Stomach (tissue), 9 donors: ENCODE measurements around the gene ALX3. TPM values are rescaled to one million over a fixed set of nuclear protein-coding genes. Genes with fewer than 3 reads are reported as not detected.

ENCODE experiments used
- DNase-seq, 2 donors: peaks; one replicate each; pipeline versions ENCODE4 v3.0.0 to v3.0.0-alpha.2; 2013 to 2019
- H3K27ac ChIP-seq, 5 donors: fragments of 200-600 bp in 4 of 5; sonication (generic) in 4 of 5; one replicate each; pipeline ENCODE4 v1.5.1; 2013 to 2019; ENCODE audit warnings: mild to moderate bottlenecking in 1 of 5, moderate library complexity in 1 of 5
- H3K27me3 ChIP-seq, 3 donors: fragments of 200-600 bp; sonication (generic); one replicate each; pipeline ENCODE4 v1.5.1; 2017 to 2019; ENCODE audit warnings: mixed run types in 1 of 3
- H3K36me3 ChIP-seq, 4 donors: fragments of 200-600 bp; sonication (generic); 1 replicate in 3 of 4; 2 replicates in 1 of 4; pipeline ENCODE4 v1.5.1; 2016 to 2019
- H3K4me1 ChIP-seq, 4 donors: fragments of 200-600 bp; sonication (generic); one replicate each; pipeline ENCODE4 v1.5.1; 2016 to 2019
- H3K4me3 ChIP-seq, 4 donors: fragments of 200-600 bp; sonication (generic) in 3 of 4; one replicate each; pipeline ENCODE4 v1.5.1; 2016 to 2019; ENCODE audit warnings: mild to moderate bottlenecking in 1 of 4
- H3K9me3 ChIP-seq, 4 donors: fragments of 200-600 bp; sonication (generic); one replicate each; pipeline ENCODE4 v1.5.1; 2016 to 2019
- CTCF ChIP-seq, 7 experiments: fragments of 450-650 bp in 4 of 7; fragments of 200-600 bp in 3 of 7; sonication (generic) in 3 of 7; IDR thresholded peaks; one replicate each; pipeline ENCODE4 v1.5.1; 2016 to 2019; ENCODE audit warnings: antibody characterized with exemption in 7 of 7, control low read depth in 2 of 7, mild to moderate bottlenecking in 1 of 7
- EP300 ChIP-seq: sonication (generic); formaldehyde crosslinking; IDR thresholded peaks from one replicate; pipeline ENCODE4 v1.6.1; 2017; ENCODE audit warnings: antibody characterized with exemption
- POLR2A ChIP-seq, 4 donors: fragments of 450-650 bp; IDR thresholded peaks; one replicate each; pipeline ENCODE4 v1.6.1; 2016; ENCODE audit warnings: antibody characterized with exemption in 4 of 4, control low read depth in 2 of 4, mild to moderate bottlenecking in 1 of 4, moderate library complexity in 1 of 4
- POLR2AphosphoS5 ChIP-seq, 3 donors: sonication (generic); formaldehyde crosslinking; IDR thresholded peaks; one replicate each; pipeline ENCODE4 v1.6.1; 2016; ENCODE audit warnings: antibody characterized with exemption in 3 of 3
- WGBS, 5 donors: extraction: QIAGEN DNeasy Blood & Tissue Kit in 3 of 5; methylation state at CpG; one replicate each; pipeline versions ENCODE4 v1.1.5 to v1.1.7; 2013 to 2018; 5-methylcytosine and 5-hydroxymethylcytosine counted together
- intact Hi-C: fragments of 100-400 bp; cut with DNase I; formaldehyde crosslinking; loops from one replicate; pipeline ENCODE4 v1.15.1; 2023; ENCODE audit warnings: low total_unique reads
- polyA plus RNA-seq, 3 donors: library from polyadenylated mRNA; stranded (reverse); fragments of 200-250 nt; gene quantifications; one replicate each; pipeline ENCODE4 v1.2.3, GENCODE V29; 2013
- total RNA-seq, 5 donors: library from RNA; depleted of rRNA; stranded (reverse); fragments of >200 nt; gene quantifications; one replicate each; pipeline versions ENCODE4 v1.1.0 to v1.2.3, GENCODE V29; 2014 to 2016
- donor health status: healthy with polysubstance abuse.
- donor health status: Bipolar disorder and iron deficiency.
- donor health status: healthy.

Gene ALX3
- total and polyA plus RNA-seq, 8 donors, result 0.08 TPM; not detected in 7

- intact Hi-C loops, result loop anchor here (5.0 kb wide), 1 partner anchor 54 kb away; no protein-coding TSS in a partner anchor
- peaks cover 75 to 100% (median 100%) of the 10 kb centered on the region in 4 donors for H3K36me3 ChIP-seq
- 58 to 72% (median 66%) methylated on average over 16 of the region's 16 CpGs for WGBS, 5 donors
Measured at GRCh38 chr1:110053552-110054428, 16.7 kb downstream of the ALX3 start.

DNA sequence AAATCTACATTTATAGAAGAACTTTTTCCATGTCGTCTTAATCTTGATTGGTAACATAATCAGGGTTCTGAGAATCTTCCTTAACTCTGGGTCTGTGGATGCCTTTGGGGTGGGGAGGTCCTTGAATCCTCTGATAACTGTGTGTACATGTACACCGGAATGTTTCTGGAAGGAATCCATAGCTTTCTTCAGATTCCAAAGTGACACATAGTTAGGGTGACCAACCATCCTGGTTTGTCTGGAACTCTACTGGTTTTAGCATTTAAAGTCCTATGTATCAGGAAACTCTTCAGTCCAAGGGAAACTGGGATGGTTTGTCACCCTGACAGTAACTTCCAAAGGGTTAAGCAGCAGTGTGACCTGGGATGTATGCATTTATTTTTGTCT lies 19.2 kb downstream of the ALX3 start:
- no peak for DNase-seq
- TF ChIP-seq CTCF (IDR thresholded peaks at IDR 0.05) (no peak), POLR2A (IDR thresholded peaks at IDR 0.05) (no peak), EP300 (no peak), POLR2AphosphoS5 (IDR thresholded peaks at IDR 0.05) (no peak)
- WGBS, 5 donors, result 54 to 66% (median 64%) methylated on average over 2 of the region's 2 CpGs
- Histone ChIP-seq H3K4me1 (peaks cover 0 to 22% (median 15%) of the 10 kb centered on the region in 4 donors), H3K9me3 (no peaks in the 10 kb centered on the region), H3K27ac (no peak overlapping the region), H3K36me3 (peaks cover 81 to 100% (median 100%) of the 10 kb centered on the region in 4 donors), H3K4me3 (no peak overlapping the region), H3K27me3 (no peaks in the 10 kb centered on the region)
- intact Hi-C loops, result loop anchor here (5.0 kb wide), 1 partner anchor 56 kb away; no protein-coding TSS in a partner anchor

More at GRCh38 chr1:110053552-110054428, 16.7 kb downstream of the ALX3 start:
- Histone ChIP-seq H3K9me3 (no peaks in the 10 kb centered on the region), H3K4me3 (no peak overlapping the region), H3K27ac (no peak overlapping the region), H3K4me1 (peaks cover 0 to 20% (median 12%) of the 10 kb centered on the region in 4 donors), H3K27me3 (no peaks in the 10 kb centered on the region)
- TF ChIP-seq EP300 (no peak), CTCF (IDR thresholded peaks at IDR 0.05) (peak in 5 of 7 experiments; percentile 75 to 93 (median 91)), POLR2A (IDR thresholded peaks at IDR 0.05) (no peak), POLR2AphosphoS5 (IDR thresholded peaks at IDR 0.05) (peak in 1 of 3 donors; percentile 21)
- DNase-seq, result peak; percentile 74 to 79

GRCh38 chr1:110050602-110051261 lies 19.7 kb downstream of the ALX3 start:
- Histone ChIP-seq H3K4me1 (peaks cover 0 to 22% (median 15%) of the 10 kb centered on the region in 4 donors), H3K9me3 (no peaks in the 10 kb centered on the region), H3K27ac (no peak overlapping the region), H3K4me3 (no peak overlapping the region), H3K27me3 (no peaks in the 10 kb centered on the region), H3K36me3 (peaks cover 79 to 100% (median 100%) of the 10 kb centered on the region in 4 donors)
- no peak for TF ChIP-seq CTCF (IDR thresholded peaks at IDR 0.05)
- no peak for TF ChIP-seq EP300
- TF ChIP-seq POLR2A (IDR thresholded peaks at IDR 0.05), result no peak
- TF ChIP-seq POLR2AphosphoS5 (IDR thresholded peaks at IDR 0.05), result no peak
- no peak for DNase-seq
- intact Hi-C loops, result loop anchor here (5.0 kb wide), 1 partner anchor 57 kb away; no protein-coding TSS in a partner anchor
- WGBS, 5 donors, result 67 to 89% (median 82%) methylated on average over 3 to 4 of the region's 4 CpGs
